Measurements from ENCODE around the gene DNAH3.

- TF ChIP-seq CTCF (IDR thresholded peaks at IDR 0.05; ENCODE audit: low read length) (no peak), EZH2 (IDR thresholded peaks at IDR 0.05; ENCODE audit: borderline replicate concordance, low read length) (no peak)
Measured at GRCh38 chr16:21161211-21161610, 10.6 kb upstream of the DNAH3 start.

Measured in OCI-LY1 (cell line).